Left ventricle myocardium inferior (tissue), 1 donor: ENCODE measurements around the gene FFAR3. TPM values are rescaled to one million over a fixed set of nuclear protein-coding genes. Genes with fewer than 3 reads are reported as not detected.

Experiments
- DNase-seq: peaks from one replicate; pipeline ENCODE4 v3.0.0-alpha.2; 2020
- H3K27ac ChIP-seq: fragments of 200-600 bp; replicated peaks from 2 replicates; pipeline ENCODE4 v1.8.0; 2021
- H3K27me3 ChIP-seq: fragments of 200-600 bp; 2 replicates; pipeline ENCODE4 v1.8.0; 2021; ENCODE audit warnings: low read depth
- H3K36me3 ChIP-seq: fragments of 200-600 bp; 2 replicates; pipeline ENCODE4 v1.8.0; 2021
- H3K4me1 ChIP-seq: fragments of 200-600 bp; 2 replicates; pipeline ENCODE4 v1.8.0; 2021
- H3K4me3 ChIP-seq: fragments of 200-600 bp; 2 replicates; pipeline ENCODE4 v1.8.0; 2021; ENCODE audit warnings: mild to moderate bottlenecking, moderate library complexity
- H3K9me3 ChIP-seq: fragments of 200-600 bp; replicated peaks from 2 replicates; pipeline ENCODE4 v1.8.0; 2021
- intact Hi-C: fragments of 100-400 bp; cut with micrococcal nuclease; formaldehyde crosslinking; loops from one replicate; pipeline ENCODE4 v1.11.0; 2022
- total RNA-seq: library from RNA; stranded (reverse); fragmentation: NEBNext Ultra II Directional; extraction: Animal tissue kit (Norgen Biotek cat#: 25700); gene quantifications from one replicate; pipeline ENCODE4 v1.2.1, GENCODE V29; 2021
- TF ChIP-seq, protein P1 (sequence below): fragments of 200-600 bp; IDR thresholded peaks from 2 replicates; pipeline ENCODE4 v1.8.0; 2021; ENCODE audit warnings: antibody characterized with exemption, mild to moderate bottlenecking, borderline replicate concordance
- donor health status: DM: no; HTN: yes; CAD: no; lungs with severe emphysema.

FFAR3 gene
- total RNA-seq, 1 donor from 2014 or later = not detected

DNA sequence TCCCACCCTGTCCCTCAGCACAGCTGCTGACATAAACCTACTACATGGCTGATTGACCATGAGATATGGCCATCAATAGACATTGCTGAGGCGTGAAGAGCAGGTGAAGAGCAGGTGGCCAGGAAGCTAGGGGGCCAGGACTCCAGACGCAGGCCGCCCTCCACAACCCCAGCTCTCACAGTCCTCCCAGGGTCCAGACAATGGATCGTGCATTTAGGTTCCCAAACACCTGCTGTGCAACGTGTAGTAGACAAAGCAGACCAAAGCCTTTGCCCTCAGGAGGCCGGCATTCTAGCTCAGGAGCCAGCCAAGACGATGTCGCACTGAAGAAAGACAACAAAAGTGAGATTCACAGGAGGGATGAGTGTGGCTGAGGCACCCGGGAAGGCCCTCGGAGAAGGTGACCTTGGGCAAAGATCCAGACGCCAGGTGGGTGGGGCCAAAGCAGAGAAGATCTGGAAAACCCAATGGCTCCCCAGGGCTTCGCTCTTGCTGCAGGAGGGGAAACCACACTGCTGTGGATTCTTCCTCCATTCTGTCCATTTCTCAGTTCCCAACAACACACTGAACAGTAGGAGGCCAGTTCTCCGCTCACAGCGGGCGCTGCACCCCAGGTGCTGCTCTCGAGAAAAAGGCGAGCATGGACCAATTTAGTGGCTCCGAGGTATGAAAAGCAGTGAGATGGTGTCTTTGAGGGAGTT is 9.2 kb upstream of the FFAR3 start:
- Histone ChIP-seq H3K9me3 (no peaks in the 10 kb centered on the region), H3K4me1 (peaks cover 5% of the 10 kb centered on the region), H3K27me3 (peaks cover 78% of the 10 kb centered on the region), H3K27ac (no peak overlapping the region), H3K36me3 (no peaks in the 10 kb centered on the region), H3K4me3 (no peak overlapping the region)
- TF ChIP-seq, protein P1, sequence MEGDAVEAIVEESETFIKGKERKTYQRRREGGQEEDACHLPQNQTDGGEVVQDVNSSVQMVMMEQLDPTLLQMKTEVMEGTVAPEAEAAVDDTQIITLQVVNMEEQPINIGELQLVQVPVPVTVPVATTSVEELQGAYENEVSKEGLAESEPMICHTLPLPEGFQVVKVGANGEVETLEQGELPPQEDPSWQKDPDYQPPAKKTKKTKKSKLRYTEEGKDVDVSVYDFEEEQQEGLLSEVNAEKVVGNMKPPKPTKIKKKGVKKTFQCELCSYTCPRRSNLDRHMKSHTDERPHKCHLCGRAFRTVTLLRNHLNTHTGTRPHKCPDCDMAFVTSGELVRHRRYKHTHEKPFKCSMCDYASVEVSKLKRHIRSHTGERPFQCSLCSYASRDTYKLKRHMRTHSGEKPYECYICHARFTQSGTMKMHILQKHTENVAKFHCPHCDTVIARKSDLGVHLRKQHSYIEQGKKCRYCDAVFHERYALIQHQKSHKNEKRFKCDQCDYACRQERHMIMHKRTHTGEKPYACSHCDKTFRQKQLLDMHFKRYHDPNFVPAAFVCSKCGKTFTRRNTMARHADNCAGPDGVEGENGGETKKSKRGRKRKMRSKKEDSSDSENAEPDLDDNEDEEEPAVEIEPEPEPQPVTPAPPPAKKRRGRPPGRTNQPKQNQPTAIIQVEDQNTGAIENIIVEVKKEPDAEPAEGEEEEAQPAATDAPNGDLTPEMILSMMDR = no peak
- no peak for DNase-seq
- intact Hi-C loops = no loop called here

GRCh38 chr19:35349614-35350521 is 8.4 kb upstream of the FFAR3 start:
- no peaks in the 10 kb centered on the region for H3K9me3 ChIP-seq
- peaks cover 77% of the 10 kb centered on the region for H3K27me3 ChIP-seq
- TF ChIP-seq, protein P1 = no peak
- peaks cover 5% of the 10 kb centered on the region for H3K4me1 ChIP-seq
- intact Hi-C loops = loop anchor here (10.0 kb wide), 2 partner anchors 115 to 145 kb away; partner anchors contain the start of gene KRTDAP
- no peak for DNase-seq
- no peak overlapping the region for H3K27ac ChIP-seq
- no peaks in the 10 kb centered on the region for H3K36me3 ChIP-seq
- no peak overlapping the region for H3K4me3 ChIP-seq

GRCh38 chr19:35350591-35350990 is 7.7 kb upstream of the FFAR3 start:
- H3K4me3 ChIP-seq = no peak overlapping the region
- no peaks in the 10 kb centered on the region for H3K36me3 ChIP-seq
- H3K27ac ChIP-seq = no peak overlapping the region
- no peaks in the 10 kb centered on the region for H3K9me3 ChIP-seq
- peaks cover 77% of the 10 kb centered on the region for H3K27me3 ChIP-seq
- intact Hi-C loops = loop anchor here (10.0 kb wide), 2 partner anchors 114 to 144 kb away; partner anchors contain the start of gene KRTDAP
- TF ChIP-seq, protein P1 = no peak
- peaks cover 5% of the 10 kb centered on the region for H3K4me1 ChIP-seq
- DNase-seq = no peak

GRCh38 chr19:35351411-35352176 is 6.7 kb upstream of the FFAR3 start:
- TF ChIP-seq, protein P1 = no peak
- peaks cover 5% of the 10 kb centered on the region for H3K4me1 ChIP-seq
- no peaks in the 10 kb centered on the region for H3K9me3 ChIP-seq
- H3K27ac ChIP-seq = no peak overlapping the region
- no peak overlapping the region for H3K4me3 ChIP-seq
- intact Hi-C loops = loop anchor here (10.0 kb wide), 2 partner anchors 113 to 143 kb away; partner anchors contain the start of gene KRTDAP
- H3K27me3 ChIP-seq = peaks cover 71% of the 10 kb centered on the region
- no peaks in the 10 kb centered on the region for H3K36me3 ChIP-seq
- DNase-seq = no peak

GRCh38 chr19:35352177-35352447 is 6.1 kb upstream of the FFAR3 start:
- no peak overlapping the region for H3K4me3 ChIP-seq
- intact Hi-C loops = loop anchor here (10.0 kb wide), 2 partner anchors 113 to 143 kb away; partner anchors contain the start of gene KRTDAP
- no peak overlapping the region for H3K27ac ChIP-seq
- DNase-seq = no peak
- H3K9me3 ChIP-seq = no peaks in the 10 kb centered on the region
- peaks cover 70% of the 10 kb centered on the region for H3K27me3 ChIP-seq
- no peaks in the 10 kb centered on the region for H3K36me3 ChIP-seq
- H3K4me1 ChIP-seq = peaks cover 5% of the 10 kb centered on the region
- TF ChIP-seq, protein P1 = no peak
